Activated T-cell treated with anti-CD3 and anti-CD28 coated beads, Interleukin-2, amount 50 U/mL, for 1 hour (primary cell): ENCODE results near the gene UFL1.
"Not testable (repeated sequence)": the region's sequence is repeated elsewhere in the genome, so short reads cannot be mapped to it uniquely, and the experiment has no call there.

ENCODE experiments used
- DNase-seq: peaks from one replicate; pipeline ENCODE4 v3.0.0-alpha.2; 2020

The UFL1 gene

DNA sequence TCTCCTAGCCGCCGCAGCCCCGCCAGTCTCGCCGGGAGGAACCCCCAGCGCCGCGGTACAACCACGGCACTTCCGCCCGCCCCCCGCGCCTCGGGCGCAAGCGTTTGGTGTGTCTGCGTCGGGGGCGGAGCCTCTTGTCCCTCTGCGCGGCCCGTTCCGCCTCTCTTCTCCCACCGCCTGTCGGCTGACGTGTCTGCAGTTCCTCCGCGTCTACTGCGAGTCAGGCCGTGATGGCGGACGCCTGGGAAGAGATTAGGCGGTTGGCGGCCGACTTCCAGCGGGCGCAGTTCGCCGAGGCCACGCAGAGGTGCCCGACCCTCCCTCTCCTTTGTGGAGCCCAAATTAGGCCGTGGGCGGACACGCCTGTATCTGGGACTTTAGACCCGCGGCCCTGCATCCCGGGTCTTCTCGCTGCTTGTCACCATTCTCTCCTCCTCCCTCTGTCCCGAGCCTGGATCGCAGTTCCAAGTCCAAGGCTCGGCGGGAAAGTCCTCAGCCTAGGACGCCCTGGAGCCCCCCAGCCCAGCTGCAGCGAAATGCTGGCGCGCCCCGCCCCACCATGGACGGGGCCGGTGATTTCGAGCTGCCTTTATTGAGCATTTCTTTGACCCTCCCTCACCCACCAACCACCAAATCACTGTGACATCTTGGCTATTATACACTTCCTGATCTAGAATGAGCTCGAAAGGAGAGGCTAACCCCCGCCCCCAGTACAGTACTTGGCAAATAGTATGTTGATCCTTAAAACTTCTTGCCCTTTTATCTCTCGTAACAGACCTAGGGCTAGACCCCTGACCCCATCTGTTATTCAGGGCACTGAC lies at the start of gene UFL1:
TSS of gene UFL1 (plus strand) at position 163 of the 821 bp plus-strand sequence. CDS start at position 231, 68 bp downstream.
- peak; percentile 95 for DNase-seq

DNA sequence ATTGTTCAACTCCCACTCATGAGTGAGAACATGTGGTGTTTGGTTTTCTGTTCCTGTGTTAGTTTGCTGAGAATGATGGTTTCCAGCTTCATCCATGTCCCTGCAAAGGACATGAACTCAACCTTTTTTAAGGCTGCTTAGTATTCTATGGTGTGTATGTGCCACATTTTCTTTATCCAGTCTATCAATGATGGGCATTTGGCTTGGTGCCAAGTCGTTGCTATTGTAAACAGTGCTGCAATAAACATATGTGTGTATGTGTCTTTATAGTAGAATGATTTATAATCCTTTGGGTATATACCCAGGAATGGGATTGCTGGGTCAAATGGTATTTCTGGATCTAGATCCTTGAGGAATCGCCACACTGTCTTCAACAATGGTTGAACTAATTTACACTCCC lies 49.3 kb upstream of the UFL1 start:
- DNase-seq = not testable (repeated sequence)

DNA sequence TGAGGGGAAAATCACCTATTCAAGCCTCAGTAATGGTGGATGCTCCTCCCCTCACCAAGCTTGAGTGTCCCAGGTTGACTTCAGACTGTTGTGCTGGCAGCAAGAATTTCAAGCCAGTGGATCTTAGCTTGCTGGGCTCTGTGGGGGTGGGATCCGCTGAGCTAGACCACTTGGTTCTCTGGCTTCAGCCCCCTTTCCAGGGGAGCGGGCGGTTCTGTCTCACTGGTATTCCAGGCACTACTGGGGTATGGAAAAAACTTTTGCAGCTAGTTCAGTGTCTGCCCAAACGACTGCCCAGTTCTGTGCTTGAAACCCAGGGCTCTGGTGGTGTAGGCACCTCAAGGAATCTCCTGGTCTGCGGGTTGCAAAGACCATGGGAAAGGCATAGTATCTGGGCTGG lies 42.9 kb upstream of the UFL1 start:
- DNase-seq = no peak

DNA sequence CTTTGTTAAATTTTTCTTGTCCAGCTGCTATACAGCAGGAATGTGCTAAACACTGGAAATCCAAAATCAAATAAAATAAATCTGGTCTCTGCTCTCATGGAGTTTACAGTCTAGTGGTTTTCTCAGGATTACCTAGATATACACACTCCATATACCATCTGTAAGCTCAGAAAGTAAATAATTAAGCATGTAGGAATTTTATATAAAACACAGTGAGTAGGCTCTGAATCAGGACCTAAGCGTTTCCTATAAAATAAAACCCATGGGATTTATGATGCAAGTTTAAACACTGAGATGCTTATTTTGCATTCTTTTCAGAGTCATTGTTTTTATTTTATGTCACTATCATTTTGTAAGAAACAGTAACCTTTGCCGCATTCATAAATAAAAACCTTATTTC lies 29.7 kb upstream of the UFL1 start:
- no peak for DNase-seq

DNA sequence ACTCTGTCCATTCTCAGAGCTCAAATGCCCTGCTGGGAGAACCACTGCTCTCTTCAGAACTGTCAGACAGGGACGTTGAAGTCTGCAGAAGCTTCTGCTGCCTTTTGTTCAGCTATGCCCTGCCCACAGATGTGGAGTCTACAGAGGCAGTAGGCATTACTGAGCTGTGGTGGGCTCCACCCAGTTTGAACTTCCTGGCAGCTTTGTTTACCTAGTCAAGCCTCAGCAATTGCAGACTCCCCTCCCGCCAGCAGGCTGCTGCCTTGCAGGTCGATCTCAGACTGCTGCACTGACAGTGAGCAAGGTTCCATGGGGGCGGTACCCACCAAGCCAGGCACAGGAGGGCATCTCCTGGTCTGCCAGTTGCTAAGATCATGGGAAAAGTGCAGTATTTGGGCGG lies 21.8 kb upstream of the UFL1 start:
- peak; percentile 66 for DNase-seq

DNA sequence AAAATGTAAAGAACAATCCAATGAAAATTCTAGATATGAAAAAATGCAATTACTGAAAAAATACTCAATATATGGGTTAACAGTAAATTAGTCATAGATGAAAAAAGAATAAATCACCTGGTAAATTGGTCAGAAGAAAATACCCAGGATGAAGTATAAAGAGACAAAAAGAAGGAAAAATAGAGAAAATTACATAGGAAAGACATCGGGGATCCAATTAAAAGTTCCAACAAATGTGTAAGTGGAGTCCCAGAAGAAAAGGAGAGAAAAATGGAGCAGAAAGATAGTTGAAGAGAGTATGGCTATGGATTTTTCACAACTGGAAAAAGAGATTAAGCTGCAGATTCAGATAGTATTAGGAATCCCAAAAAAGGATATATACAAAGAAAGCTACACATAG lies 18.7 kb upstream of the UFL1 start:
- DNase-seq = no peak

DNA sequence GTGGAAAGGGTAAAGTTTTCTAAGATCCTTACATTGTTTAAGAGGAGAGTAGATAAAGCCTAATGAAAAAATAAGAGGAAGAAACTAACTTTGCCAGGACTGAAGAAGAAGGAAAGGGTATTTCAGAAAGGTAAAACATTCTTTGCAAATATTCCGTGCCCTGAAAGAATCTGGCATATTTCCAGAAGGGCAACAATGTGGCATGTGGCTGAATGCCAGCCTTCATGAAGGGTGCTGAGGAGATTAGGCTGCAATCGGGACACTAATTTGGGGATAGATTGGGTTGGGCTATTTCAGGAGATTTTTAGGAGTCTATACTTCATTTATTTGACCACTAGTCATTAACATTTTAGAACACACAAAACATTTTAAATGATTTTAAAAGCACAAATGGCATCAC lies 16.2 kb upstream of the UFL1 start:
- DNase-seq = no peak

DNA sequence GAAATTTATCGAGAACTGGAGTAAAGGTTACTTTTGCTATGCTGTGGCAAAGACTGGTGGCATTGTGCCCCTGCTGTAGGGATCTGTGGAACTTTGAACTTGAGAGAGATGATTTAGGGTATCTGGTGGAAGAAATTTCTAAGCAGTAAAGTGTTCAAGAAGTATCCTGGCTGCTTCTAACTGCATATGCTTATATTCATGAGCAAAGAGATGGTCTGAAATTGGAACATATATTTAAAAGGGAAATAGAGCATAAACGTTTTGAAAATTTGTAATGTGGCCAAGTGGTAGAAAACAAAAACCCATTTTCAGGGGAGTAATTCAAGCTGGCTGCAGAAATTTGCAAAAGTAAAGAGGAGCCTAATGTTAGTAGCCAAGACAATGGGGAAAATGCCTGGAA lies 12.3 kb upstream of the UFL1 start:
- DNase-seq = no peak

DNA sequence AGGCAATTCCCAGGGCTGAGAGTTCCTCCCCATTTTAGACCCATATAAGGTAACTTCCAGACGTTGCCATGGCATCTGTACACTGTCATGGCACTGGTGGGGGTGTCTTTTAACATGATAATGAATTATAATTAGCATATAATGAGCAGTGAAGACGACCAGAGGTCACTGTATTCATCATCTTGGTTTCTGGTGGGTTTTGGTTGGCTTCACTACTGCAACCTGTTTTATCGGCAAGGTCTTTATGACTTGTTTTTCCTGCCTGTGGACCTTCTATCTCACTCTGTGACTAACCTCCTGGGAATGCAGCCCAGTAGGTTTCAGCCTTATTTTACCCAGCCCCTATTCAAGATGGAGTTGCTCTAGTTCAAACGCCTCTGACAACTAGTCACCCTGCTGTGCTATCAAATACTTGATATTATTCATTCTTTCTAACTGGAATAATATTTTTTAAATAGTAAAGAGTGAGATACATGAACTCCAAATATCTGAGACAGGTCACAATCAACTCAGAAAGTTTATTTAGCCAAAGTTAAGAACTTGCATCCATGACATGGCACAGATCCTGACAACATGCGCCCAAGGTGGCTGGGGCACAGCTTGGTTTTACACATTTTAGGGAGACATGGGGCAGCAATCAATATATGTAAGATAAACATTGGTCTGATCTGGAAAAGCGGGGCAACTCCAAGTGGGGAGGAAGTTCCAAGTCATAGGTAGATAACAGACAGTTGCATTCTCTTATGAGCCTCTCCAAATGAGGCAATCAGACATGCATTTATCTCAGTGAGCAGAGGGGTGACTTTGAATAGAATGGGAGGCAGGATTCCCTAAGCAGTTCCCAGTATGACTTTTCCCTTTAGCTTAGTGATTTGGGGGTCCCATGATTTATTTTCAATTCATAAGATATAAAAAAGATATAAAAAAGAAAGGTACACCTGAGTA lies 1.2 kb upstream of the UFL1 start:
- DNase-seq = no peak

DNA sequence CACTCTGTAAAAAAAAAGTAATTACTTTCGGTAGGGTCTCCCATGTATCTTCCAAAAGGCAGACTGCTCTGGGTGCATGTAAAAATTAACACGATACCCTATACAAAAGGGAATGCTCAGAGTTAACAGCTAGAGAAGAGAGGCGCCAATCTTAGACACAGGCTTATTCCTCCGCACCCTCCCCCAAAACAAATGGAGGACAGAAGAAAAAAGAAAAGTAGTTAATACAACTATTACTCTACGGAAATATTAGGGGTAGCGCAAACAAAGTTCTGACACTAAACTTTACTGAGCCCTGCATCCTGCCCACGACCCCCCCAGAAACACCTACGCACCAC lies 331 bp upstream of the UFL1 start:
- DNase-seq = no peak

DNA sequence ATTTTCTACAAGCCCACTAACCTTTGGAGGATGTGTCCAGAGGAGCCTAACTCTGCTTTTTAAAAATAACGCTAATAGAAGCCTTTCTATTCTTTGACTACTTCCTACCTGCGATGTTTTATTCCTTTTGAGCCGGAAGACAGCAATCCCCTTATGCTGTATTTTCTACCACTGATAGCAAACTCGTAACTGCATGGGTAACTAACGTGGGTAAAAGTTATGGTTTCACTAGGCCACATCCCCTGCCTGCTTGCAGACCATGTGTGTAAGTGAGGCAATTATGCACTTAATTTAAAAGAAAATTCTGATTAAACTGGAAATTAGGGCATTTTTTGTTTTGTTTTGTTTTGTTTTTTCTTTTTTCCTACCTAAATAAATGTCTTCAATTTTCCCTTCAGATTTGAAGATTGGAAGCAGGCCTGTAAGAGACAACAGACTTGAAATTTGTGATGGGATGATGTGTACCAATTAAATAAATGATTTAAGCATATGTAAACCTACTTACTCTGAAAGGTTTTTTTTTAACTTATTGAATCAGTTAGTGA lies 931 bp downstream of the UFL1 start:
- DNase-seq = no peak

DNA sequence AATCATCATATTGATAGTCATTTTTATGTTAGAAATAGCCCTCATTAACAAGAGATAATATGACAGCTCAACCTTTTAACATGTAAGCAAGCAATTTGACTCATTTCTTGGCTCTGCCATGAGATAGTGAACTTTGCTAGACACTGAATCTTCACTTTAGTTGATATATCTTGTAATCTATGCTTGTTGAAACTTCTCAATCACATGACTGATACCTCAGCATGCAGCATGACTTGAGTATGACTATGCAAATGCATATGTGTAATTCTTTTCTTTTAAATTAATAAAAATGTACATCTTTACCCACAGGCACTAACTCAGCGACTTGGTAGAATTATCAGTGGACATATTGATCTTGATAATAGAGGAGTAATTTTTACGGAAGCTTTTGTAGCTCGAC lies 6.6 kb downstream of the UFL1 start:
- DNase-seq = no peak

DNA sequence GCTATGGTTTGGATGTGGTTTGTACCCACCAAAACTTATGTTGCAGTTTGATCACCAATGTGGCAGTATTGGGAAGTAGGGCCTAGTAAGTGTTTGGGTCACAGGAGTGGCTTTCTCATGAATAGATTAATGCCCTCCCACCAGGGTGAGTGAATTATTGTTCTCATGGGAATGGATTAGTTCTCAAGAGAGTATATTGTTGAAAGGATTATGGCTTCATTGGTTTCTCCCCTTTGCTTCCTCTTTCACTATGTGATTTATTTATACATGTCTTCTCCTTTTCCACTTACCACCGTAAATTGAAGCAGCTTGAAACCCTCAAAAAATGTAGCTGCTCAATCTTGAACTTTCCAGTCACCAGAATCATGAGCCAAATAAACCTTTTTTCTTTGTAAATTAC lies 10.8 kb downstream of the UFL1 start:
- no peak for DNase-seq

DNA sequence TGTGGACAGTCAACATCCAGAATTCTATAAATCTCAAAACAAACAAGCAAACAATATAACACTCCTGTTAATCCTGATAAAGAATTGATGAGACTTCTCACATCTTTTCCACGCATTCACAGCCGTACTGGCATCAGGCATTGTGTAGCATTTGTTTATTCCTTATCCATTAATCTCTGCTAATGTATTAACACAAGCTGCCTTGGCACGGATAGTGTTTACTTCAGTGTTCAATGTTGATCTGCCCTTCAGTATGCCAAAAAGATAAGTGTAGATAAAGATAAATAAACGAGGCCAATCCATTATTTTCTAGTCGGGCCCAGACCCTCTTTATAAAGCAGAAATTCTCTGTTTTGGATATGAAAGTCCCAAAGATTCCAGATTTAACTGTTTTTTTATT lies 16.1 kb downstream of the UFL1 start:
- no peak for DNase-seq

DNA sequence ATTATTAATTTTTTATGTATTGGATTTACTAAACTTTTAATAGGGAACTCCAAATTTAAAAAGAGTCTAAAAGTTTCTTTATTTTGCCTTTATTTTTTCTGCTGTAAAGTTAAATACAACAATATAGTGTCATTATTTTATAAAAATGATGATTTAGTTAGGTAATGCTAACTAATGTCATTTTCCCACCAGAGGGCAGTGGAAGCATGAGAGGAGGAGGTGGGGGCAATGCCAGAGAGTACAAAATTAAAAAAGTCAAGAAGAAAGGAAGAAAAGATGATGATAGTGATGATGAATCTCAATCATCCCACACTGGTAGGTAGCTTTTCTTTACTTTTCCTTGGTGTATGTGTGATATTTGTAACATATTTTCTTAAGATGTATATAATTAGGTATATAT lies 21.1 kb downstream of the UFL1 start:
- no peak for DNase-seq

DNA sequence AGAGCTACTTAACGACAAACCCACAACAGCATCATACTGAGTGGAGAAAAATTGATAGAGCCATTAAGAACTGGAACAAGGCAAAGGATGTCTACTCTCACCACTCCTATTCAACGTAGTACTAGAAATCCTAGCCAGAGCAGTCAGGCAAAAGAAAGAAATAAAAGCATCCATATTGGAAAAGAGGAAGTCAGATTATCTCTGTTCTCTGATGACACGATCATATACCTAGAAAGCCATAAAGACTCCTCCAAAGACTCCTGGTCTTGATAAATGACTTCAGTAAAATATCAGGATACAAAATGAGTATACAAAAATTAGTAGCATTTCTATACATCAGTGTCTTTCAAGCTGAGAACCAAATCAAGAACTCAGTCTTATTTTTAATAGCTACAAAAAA lies 24.3 kb downstream of the UFL1 start:
- no peak for DNase-seq

DNA sequence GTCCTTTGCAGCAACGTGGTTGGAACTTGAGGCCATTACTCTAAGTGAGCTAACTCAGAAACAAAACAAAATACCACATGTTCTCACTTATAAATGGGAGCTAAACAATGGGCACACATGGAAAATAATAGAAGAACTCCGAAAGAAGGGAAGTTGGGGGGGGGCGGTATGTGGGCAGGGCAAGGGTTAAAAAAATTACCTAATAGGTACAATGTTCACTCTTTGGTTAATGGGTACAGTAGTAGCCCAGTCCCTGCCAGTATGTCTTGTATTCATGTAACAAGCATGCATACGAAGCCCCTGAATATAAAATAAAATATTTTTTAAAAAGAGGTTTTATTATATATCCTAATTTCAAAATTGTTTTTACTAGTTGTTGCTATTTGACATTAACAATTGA lies 26.0 kb downstream of the UFL1 start:
- no peak for DNase-seq

DNA sequence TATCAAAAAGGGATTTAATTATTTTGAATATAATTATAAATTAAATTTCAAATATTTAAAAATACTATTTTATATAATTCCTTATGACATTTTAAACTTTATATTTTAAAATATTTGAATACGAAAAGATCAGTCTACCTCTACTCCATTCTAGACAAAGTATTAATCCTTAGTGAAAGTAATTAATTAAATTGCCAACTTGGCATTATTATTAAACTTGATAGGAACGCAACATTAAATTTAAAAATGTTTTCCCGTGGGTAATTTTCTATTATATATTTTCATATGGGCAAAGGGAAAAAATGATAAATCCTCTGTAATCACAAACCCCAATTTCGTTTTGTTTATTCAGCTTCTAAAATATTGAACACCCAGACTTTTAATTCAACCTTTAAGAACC lies 33.0 kb downstream of the UFL1 start:
- no peak for DNase-seq

DNA sequence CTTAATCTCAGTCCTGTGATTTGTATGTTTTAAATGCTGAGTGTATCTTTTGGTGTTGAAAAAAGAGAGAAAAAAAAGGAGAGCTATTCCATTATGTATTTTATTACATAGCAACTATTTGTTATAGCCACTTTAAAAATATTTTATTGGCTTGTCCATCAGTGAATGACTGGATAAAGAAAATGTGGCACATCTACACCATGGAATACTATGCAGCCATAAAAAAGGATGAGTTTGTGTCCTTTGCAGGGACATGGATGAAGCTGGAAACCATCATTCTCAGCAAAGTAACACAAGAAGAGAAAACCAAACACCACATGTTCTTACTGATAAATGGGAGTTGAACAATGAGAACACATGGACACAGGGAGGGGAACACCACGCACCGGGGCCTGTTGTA lies 38.1 kb downstream of the UFL1 start:
- not testable (repeated sequence) for DNase-seq

DNA sequence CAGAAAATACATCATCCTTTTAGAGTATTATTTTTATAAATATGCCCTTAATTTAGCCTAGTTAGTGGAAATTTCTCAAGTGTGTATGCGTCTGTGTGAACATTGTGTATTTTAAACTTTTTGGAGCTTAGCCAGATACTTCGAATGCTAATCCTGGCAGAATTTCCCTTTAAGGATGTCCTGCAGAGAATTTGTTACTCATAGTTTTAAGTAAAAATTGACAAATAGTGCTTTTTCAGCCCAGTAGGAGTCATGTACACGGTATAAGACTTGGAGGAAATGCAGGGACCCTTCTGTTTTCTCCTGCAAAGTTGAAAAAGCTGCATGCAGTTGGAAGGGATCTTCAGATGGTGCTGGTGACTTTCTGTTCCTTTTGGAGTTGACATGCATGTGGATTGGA lies 41.3 kb downstream of the UFL1 start, which contains the start of gene FHL5:
TSS of gene FHL5 (plus strand) at position 243 of the 400 bp plus-strand sequence. CDS start 40,486 bp downstream, outside the sequence.
- no peak for DNase-seq

DNA sequence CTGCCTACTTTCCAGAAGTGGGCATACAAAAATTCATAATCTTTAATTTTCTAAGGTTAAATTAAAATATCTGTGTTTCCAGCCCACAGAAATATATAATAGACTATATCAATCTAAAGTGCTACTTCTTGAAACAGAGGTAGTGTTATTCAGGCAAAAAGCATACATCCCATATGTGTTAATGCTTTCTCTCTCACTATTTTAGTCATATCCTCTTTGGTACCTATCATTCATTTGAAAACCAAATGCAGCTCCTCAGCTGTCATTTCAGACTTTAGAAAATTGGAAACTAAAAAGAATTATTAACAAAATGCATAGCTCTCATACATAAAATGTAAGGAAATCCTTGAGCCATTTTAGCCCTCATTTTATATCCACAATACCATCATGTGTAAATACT lies 42.2 kb downstream of the UFL1 start:
- DNase-seq = no peak

DNA sequence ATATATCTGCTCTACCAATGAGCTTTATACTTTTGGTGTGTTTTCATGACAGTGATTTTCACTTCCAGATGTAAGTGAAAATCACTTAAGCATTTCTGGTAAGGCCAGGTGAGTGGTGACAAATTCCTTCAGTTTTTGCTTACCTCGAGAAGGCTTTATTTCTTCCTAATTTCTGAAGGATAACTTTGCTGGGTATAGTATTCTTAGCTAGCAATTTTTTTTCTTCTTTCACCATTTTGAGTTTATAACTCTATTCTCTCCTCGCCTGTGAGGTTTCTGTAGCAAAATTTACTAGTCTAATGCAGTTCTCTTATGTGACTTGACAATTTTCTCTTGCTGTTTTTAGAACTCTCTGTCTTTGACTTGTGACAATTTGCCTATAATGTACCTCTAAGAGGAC lies 48.4 kb downstream of the UFL1 start:
- DNase-seq = no peak

DNA sequence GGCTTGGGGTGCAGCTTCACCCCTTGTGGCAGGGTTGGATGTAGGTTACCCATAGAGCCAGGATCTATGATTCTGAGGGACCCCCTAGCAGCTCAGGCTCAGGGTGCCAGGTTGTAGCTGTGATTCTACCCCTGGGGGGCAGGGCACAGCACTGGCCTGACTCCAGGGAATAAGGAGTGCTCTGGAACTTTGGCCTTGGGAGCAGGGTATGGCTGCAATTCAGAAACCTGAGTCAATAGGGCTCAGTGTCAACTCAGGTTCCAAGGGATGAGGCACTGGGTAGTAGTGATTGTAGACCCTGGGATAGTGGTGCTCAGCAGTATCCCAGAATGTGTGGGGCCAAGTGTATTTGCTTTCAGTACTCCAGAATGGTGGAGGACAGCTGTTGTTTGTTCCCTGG lies 49.9 kb downstream of the UFL1 start:
- DNase-seq = no peak

DNA sequence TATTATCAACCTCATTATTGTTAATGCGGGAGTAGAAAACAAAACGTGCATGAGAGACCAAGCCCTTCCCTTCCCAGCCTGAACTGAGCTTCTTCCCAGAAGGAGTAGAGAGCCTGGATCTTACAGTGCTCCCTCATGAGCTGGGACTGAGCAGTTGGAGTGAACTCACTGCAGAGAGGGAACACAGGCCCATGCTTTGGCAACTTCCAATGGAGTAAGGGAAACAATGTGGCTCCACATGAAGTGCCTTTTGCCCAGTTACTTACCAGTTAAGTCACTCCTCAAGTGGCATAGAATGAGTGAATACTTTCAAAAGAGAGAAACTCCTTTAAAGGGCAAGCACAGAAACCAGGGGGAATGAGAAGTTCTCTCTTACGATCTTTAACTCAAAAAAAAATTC lies 53.8 kb downstream of the UFL1 start:
- no peak for DNase-seq
